Measurements from ENCODE around the gene TUSC1. TPM values are rescaled to one million over a fixed set of nuclear protein-coding genes. Genes with fewer than 3 reads are reported as not detected.
"Not testable (repeated sequence)": the region's sequence is repeated elsewhere in the genome, so short reads cannot be mapped to it uniquely, and the experiment has no call there.

TUSC1 gene
- 12.4 TPM for polyA plus RNA-seq (ENCODE audit: insufficient read length)

DNA sequence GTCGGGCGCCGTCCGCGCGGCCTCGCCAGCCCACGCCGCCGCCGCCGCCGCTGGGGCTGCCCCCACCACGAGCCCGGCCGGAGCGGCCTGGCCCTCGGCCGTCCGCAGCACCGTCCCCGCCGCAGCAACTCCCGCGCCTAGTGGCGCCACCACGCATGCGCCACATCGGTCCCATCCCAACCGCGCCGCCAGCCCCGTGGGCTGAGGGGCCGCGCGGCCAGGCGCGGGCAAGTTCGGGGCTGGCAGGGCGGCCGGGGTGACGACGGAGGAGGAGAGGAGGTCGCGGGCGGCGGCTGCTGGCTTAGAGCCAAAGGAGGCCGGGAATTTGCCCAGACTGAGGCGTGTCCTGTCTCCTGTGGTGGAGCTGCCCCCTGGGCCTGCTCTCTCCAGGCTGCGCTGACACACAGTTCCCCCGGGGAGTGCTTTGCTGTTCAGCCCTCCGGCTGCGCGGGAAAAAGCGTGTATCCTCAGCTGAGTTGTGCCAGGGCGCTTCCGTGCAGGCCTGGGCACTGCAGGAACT, at the start of gene TUSC1:
Gene TUSC1, minus strand, starts transcription at position 298 of the 520 bp plus-strand sequence. Its CDS starts 132 bp downstream, at position 166.
- peak; percentile 85 for DNase-seq

DNA sequence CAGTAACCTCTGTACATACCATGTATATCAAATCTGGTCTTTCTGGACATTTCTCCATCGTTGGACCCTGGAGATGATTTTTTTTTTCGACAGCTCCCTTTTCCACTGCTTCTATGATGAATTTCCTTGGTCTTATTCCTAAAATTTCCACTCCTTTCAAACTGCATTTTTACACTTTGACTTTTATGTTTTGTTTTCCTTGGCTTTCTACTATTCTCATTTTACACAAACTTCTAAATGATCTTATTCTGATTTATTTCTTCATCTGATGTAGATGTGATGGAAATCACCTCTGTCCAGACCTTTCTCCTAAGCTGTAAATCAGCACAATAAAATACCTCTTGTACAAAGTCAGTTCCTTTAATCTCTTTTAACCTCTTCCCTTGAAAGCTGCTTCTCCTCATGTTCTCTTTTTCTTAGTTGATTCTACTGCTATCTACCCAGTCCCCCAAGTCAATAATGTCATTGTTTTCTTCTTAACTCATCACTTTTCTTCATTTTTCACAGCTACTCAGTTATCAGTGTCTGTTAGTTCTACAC, 48.7 kb upstream of the TUSC1 start:
- DNase-seq = no peak

DNA sequence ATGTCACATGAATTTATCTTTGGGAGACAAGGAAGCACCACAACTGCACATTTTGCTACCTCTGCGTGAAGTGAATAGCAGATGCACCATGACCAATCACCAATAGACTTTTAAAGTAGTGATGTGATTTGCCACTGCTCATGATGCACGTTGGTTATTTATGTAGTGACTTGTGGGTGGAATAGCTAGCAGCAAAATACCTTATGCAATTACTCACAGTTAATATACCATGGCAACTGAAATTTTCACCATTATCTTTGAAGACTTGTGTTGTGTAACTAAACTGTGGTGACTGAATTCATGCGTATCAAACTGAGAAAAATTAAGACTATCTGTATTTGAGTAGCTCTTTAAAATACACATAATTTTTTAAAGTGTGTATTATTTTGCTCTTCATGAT, 46.2 kb upstream of the TUSC1 start:
- DNase-seq = no peak

DNA sequence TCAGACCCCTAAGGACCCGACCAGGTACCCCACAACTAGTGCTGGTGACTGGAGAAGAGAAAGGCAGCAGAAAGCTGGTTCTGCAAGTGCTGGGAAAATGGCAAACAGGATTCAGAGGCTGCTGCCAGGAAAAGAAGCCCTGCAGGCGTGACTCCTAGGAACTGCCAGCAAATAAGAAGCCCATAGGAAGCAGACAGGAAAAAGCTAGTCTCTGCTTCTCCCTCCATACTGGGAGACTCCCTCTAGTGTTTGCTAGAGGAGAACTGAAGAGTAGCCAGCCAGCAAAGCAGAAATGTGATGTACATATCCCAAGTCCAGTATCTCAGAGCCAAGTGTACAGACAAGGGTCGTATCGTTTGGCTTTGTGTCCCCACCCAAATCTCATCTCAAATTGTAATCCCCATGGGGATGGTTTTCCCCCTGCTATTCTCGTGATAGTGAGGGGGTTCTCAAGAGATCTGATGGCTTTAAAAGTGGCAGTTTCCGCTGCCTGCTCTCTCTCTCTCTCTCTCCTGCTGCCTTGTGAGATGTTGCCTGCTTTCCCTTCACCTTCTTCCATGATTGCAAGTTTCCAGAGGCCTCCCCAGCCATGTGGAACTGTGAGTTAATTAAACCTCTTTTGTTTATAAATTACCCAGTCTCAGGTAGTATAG, 38.1 kb upstream of the TUSC1 start:
- DNase-seq = peak; percentile 21

DNA sequence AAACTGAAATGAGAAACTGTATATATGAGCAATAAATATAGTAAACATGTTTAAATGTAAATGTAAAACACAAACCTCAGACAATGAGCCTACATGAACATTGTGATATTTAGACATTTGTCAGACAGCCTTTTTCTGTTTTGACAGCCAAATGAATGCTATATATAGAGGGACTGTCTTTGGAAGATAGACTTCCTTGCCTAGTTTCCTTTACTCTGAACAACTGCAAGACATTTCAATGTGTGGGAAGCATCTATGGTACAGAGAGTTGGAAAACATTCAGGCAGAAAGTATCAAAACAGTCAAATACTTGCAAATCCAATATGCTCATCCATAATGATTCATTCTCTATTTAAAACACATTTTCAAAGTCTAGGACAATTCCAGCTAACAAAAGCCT, 31.7 kb upstream of the TUSC1 start:
- DNase-seq = no peak

DNA sequence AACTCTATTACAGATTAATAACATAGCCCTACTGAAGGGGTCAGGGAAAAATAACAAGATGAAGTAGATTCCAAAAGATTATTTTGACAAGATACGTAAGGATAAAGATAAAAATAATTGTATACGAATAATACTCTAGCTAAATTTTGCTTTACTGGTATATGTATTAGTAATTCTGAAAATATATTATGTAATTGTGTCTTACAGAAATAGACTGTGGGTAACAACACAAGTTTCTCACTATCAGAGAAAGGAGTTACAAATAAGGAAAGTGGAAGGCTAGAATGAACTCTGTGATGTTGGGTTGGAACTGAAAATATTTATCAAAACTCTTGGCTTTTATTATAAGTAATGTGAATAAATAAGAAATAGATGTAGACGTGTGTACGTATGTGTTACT, 26.6 kb upstream of the TUSC1 start:
- no peak for DNase-seq

DNA sequence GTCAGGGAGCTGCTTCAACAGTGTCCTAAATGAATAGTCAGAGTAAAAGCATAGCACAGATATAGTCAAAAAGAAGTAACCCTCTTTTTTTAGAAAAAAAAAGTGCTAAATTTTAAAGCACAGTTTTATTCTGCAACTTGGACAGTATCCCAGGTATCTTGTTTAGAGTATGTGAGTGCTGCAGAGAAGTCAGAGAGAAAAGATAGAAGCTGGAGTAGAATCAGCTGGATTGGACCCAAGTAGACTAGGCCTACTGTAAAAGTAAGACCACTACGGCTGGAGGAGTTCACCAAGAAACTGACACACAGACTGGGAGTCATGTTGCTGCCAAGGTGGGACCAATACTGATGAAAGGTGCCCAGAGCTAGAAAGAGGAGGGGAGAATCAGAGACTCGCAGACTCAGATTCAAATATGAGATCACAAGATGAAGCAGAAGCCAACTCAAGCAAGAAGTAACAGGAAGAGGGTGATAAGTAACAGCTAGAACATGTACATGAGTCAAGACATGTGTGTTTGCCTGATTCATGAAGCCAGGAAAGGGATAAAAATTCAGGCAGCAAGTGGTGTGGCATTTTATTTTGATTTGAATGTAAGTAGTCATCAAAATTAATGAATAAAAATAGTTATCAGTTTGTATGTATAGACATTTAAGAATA, 25.6 kb upstream of the TUSC1 start:
- DNase-seq = no peak

DNA sequence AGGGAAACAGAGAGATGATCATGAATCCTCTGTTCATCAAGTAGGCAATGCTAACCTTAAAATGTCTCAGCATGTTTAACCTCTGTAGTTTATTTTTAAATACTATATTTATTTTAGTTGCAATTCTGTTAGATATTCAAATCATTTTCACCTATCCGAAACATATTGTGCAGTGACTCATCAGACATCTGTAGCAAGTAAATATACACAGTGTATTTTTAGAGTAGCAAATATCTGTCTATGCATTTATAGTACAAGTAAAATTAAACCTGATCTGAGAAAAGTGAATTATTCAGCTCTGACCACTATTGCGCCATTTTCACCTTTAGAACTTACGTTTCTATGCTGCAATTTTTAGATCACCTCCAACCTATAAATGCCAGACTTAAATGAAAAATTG, 24.3 kb upstream of the TUSC1 start:
- DNase-seq = no peak

DNA sequence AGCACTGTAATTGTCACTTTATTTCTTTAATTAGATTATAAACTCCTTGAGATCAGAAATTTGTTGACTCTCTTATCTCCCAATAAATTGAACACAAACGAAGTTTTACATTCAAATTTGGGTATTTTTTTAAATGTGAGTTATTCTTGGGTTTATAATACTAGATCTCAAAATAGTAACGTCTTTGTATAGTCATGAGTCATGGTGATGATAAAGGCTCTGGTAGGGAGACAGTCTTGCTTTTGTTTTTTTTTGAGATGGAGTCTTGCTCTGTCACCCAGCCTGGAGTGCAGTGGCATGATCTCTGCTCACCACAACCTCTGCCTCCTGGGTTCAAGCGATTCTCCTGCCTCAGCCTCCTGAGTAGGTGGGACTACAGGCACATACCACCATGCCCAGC, 22.7 kb upstream of the TUSC1 start:
- DNase-seq = not testable (repeated sequence)

DNA sequence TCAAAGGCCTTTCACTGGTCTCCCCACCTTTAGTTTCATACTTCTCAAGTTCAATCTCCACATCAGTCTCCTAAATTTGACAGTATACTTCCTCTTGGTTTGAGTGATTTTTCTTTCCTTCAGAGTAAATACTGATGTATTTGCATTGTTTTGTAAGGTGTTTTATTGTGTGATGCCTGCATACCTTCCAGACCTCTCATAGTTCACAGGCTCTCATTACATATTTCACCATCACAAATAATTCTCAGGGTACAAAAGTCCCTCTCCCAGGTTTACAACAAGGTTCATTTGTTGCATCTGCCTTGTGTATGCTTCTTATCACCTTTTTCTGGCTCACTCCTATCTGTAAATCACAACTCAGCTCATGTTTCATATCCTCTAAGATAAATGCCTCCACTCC, 22.2 kb upstream of the TUSC1 start:
- no peak for DNase-seq

DNA sequence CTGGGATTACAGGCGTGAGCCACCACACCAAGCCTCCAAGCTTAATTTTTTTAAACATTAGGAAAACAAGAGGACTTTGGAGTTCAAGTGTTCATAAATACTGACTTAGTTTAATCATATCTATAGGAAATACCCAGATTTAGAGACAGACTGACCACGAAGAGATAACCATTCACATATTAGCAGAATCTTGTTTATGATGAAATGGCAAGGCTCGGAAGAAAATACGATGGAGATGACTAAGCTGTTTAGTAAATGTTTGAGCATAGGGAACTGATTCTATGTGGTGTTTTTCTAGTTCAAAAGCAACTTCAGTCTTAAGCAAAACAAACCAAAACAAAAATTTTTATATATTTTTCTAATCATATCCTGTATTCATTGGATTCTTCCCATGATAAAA, 13.5 kb upstream of the TUSC1 start:
- no peak for DNase-seq

DNA sequence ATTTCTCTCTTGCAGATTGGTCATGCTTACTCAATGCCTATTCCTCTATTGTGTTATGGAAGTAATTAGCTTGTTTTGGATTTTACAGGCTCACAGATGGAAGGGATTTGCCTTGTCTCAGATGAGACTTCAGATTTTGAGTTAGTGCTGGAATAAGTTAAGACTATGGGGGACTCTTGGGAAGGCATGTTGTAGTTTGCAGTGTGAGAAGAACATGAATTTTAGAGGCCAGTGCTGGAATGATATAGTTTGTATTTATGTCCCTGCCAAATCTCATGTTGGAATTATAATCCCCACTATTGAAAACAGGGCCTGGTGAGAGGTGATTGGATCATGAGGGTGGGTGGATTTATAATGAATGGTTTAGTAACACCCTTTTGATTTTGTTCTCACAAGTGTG, 6.1 kb upstream of the TUSC1 start:
- DNase-seq = peak; percentile 30

DNA sequence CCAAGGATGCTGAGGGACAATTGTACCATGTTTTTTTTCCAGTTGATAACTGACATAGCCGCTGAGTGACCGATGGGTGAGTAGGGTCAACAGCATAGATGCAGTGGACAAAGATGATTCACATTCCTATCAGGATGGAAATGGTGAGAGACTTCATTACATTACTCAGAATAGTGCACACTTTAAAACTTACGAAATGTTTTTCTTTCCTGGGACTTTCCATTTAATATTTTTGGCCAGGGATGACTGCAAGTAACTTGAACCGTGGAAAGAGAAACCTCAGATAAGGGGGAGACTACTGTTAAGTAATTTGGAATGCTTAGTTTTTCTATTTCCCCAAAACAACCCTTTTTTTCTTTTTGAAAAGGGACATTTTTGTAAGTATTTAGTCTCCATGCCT, 3.0 kb upstream of the TUSC1 start:
- DNase-seq = no peak

DNA sequence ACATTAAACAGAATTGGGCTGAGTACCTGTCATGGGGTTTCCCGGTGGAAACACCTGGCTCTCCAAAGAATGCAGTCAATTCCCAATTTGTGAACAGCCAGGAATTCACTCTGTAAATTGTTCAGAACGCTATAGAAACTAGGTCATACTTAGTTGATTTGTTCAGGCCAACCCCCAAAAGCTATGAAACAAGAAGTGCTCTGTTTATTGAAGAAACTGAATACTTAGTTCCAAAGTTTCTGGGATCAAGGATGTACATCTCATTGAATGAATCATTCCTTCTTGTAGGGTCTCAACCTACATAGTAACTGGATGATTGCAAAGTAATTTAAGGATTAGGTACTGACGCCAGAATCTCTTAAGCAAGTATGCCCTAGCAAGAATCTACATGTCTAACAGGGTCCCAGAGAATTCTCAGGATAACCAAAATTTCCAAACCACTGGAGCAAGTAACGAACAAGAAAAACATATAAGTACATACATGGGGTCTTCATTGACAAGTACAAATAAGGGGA, 659 bp upstream of the TUSC1 start:
- no peak for DNase-seq

DNA sequence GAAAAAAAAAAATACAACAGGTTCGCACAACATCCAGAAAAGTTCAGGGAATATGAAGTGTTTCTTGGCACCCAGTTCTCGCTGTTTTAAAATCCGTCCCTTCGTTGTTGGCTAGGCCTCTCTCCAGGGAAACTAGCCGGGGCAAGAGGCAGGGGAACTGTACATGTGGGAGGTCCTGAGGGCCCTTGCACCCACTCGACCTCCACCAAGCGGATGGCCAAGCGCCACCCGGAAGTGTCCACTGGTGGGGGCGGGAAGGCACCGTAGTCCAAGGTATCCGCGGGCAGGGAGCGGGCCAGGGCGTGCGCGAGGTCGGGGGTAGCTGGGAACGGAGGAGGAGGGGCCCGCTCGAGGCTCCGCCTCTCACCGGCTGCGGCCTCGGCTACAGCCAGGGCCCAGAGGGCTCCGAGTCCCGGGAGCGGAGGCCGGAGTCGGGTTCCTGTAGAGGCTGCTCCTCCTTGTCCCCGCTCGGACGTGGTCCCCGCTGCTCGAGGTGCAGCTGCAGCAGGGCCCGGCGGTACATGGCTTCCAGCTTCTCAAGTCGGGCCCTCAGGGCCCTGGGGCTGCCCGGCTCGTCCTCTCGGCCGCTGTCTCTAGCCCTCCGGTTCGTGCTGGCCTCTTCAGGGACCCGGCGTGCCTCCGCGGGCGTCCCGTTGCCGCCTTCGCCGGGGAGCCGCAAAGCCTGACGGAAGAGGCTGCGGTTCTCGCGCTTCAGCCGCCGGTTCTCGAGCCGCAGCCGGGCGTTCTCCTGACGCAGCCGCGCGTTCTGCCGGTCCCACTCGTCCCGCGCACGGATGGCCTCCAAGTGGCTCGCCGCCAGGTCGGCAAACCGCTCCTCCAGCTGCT, 720 bp downstream of the TUSC1 start:
- peak; percentile 87 for DNase-seq

DNA sequence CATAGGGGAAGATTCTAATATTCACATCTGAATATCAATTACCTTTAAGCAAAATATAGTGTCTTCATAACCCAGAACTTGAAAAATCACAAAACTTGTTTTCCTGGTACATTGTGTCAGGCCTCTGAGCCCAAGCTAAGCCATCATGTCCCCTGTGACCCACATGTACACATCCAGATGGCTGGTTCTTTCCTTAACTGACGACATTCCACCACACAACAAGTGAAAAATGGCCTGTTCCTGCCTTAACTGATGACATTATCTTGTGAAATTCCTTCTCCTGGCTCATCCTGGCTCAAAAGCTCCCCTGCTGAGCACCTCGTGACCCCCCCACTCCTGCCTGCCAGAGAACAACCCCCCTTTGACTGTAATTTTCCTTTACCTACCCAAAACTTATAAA, 2.4 kb downstream of the TUSC1 start:
- not testable (repeated sequence) for DNase-seq

DNA sequence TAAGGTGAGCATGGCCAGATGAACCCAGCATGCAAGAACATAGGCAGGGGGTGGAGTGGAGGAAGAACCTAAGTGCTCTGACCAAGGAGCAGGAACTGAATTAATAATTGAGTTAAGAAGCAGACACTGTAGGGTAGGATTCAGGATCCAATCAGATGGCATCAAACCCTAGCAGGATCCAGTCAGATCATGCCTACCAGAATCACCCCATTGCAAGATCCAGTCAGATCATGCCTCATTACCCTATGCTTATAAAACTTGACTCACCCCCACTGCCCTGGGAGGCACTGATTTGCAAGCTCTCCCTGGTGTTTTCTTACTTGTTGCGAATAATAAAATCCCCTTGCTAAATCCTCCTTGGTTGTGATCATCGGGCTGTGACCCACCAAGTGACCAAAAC, 19.7 kb downstream of the TUSC1 start:
- DNase-seq = no peak

DNA sequence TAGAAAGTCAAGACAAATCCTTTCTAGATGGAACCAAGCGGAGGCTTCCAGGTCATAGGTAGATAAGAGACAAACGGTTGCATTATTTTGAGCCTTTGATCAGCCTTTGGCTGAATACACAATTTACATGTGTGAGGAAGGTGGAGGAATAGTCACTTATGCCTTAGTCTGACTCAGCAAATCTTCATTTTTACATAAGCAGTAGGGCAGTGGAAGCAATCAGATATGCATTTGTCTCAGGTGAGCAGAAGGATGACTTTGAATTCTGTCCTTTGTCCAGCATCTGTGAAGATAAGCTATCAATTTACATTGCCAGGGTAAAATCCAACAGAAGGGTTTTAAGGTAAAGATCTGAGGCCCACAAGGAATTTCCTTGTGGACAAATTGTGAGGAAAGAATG, 23.8 kb downstream of the TUSC1 start:
- no peak for DNase-seq

DNA sequence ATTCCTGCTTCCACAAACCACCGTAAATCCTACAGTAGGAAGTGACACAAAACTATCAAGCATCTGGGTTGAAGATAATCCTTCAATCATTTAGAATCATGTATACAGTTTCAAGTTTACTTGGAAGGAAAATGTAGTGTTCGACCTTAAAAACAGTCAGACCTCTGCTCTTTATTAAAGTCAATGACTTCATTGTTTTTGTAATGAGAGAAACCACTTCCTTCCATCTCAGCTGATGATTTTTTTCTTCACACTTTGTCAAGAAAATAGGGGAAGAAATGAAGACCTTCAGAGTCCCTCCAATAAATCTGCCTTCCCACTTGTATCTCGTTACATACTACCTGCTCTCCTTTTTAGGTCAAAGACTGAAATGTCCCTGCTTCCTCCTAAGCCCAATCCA, 30.1 kb downstream of the TUSC1 start:
- no peak for DNase-seq

DNA sequence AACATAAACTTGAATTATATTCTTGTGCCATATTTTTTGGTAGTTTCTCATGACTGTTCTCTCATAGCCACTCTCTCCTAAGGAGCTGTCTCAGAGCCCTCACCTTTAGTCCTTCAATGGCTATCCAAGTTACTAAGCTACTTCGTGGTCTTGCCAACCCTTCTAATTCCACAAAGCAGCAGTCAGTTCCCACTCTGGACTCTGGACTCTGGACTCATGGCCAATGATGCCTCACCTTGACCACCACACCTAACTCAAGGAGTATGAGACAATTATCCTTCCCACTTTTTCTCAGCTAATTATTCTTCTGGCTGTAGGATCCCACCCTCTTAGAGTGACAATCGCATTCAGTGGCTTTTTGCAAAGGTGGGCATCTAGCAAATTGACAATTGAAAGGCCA, 42.2 kb downstream of the TUSC1 start:
- DNase-seq = no peak

DNA sequence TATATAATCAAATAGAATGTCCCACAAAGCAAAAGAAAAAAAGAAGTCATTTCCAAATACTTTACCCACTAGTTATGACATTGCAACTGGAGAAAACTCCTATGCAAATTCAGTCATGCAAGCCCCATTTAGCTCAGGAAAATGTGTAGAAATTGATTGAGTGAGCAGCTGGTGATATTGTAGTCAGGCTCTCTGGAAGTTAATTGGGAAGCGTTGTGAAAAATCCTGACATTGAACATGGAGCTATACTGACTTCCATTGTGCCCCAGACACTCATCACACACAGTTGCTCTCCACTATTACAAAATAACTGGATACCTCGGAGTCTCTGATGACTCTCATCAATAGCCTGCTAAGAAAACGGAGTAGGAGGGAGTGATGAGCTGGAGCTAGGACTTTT, 49.0 kb downstream of the TUSC1 start:
- DNase-seq = no peak
